ENCODE results near the gene AVPR2.

Gene AVPR2

DNA sequence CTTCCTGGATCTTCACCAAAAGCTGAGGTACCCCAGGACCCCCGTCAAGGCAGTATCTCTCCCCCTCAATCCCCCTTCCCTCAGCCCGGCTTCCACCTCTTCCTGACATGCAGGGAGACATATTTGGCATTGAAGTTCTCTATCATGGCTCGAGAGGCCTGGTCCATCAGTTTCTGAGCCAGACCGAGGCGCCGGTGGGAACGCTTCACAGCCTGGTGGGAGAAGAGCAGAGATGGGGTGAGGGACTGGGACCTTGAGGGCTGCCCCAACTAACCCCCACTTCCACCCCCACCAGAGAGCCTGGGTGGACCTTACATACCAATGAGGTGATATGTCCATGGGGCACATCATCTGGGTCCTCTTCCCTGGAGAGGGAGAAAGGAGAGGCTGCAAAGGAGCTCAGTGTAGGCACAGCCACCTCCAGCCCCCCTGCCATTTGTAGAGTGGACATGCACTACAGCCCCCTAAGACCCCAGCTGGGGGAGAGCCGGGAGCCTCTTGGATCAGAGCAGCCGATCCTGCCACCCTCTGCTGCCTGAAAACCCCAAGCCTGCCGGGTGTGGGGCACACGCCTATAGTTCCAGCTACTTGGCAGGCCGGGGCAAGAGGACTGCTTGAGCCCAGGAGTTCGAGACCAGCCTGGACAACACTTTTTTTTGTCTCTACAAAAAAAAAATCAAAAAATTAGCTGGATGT lies 27.9 kb downstream of the AVPR2 start:
- no peak for DNase-seq (ENCODE audit: low read depth in 2 of 2)

DNA sequence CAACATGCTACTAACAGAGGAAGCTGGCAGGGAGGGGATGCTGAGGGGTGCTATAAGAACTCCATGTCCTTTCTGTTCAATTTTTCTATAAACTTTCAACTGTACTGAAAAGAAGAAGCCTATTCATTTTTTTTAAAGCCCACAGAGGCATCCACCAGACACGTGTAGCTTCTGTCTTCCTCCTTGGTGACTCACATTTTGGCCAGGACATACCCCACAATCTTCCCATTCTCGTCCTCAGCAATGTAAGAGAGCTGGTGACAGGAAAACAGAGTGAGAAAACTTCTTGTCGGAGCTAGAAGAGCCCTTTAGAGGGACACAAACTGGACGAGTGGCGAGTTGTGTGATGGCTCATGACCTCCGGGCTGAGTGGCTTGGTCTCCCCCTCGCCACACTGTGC lies 29.3 kb downstream of the AVPR2 start:
- no peak for DNase-seq (ENCODE audit: low read depth in 2 of 2)

DNA sequence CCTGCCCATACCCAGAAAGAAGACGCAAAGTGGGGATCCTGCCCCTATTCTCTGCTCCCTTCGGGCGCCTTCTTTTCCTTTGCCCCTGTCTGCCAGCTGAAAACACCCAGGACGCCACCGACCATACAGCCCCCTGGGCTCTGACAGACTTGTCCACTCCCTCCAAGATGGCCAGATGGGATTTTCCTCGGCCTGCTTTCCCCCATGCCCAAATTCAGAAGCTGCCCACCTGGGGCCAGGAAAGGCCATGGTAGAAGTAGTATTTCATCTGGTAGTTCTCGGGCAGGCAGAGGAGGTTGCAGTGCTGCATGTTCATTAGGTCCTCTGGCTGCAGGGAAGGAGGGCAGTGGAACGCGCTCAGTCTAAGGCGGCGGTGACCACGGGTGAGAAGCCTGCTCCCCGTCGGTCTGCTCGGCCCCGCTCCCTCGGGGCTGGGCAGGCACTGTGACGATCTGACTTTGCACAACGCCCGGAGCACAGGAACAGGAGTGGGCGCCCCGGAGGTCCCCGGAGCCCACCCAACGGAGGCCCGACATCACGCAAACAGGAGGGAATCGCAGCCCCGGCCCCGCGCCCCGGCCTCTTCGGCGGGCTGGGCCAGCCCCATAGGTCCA lies 29.8 kb downstream of the AVPR2 start:
- DNase-seq (ENCODE audit: low read depth in 2 of 2): no peak

DNA sequence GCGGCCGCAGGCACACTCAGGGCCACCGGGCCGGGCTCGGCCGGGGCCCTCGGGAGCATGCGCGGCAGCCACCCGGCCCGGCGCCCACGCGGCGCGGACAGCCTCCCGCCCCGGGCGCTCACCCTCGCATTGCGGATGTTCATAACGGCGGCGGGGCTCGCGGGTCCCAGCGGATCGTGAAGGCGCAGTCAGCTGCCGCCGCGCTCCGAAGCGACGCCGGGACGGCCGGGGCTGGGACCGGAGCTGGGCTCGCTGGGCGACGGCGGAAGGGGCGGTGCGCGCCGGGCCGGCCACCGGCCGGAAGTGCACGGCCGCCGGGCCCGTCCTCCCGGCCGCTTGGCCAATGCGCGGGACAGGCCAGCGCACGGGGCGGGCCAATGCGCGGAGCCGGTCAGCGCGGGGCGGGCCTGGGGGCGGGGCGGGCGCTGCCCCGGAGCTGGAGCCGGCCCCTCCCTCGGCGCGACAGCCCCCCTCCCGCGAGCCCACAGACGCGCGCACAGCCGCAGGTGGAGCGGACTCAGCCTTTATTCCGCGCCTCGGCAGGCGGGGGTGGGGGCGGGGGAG lies 30.4 kb downstream of the AVPR2 start, which contains the start of gene NAA10:
Gene NAA10, minus strand, starts transcription at position 276 of the 564 bp plus-strand sequence. Its CDS starts 133 bp downstream, at position 143.
- DNase-seq (ENCODE audit: low read depth in 2 of 2): peak in 1 of 2 donors; percentile 55

DNA sequence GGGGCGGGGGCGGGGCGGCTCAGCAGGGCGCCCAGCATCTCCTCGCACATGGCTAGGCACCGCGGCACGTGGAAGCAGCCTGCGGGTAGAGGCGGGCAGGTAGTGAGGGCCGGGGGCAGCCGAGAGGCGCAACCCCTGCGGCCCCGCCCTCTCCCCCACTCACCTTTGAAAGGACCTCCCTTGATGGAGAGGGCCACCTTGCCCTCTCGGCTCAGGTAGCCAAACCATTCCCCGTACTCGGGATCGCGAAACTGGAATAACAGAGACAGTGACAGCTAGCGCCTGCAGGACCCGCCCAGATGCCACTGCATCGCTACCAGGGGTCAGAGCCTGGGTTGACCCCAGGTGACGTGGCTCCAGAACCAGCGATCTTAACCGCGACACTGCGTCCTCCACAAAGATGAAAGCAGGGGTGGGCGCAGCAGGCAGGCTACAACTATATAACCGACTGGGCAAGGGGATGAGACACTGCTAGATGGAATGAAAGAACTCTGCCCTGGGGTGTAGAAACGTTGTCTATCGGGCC lies 30.9 kb downstream of the AVPR2 start:
- no peak for DNase-seq (ENCODE audit: low read depth in 2 of 2)

DNA sequence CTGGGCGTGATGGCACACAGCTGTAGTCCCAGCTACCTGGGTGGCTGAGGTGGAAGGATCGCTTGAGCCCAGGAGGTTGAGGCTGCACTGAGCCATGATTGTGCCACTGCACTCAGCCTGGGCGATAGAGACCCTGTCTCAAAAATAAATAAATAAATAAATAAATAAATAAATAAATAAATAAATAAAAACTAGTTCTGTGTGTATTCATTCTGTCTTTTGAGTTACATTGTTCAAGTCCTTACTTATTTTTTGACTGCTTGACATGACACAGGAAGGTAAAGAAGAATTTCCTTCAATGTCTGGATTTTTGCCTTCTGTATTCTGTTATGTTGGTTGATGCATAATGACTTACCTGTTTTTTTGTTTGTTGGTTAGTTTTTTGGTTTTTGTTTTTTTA lies 32.6 kb downstream of the AVPR2 start:
- DNase-seq (ENCODE audit: low read depth in 2 of 2): no peak

DNA sequence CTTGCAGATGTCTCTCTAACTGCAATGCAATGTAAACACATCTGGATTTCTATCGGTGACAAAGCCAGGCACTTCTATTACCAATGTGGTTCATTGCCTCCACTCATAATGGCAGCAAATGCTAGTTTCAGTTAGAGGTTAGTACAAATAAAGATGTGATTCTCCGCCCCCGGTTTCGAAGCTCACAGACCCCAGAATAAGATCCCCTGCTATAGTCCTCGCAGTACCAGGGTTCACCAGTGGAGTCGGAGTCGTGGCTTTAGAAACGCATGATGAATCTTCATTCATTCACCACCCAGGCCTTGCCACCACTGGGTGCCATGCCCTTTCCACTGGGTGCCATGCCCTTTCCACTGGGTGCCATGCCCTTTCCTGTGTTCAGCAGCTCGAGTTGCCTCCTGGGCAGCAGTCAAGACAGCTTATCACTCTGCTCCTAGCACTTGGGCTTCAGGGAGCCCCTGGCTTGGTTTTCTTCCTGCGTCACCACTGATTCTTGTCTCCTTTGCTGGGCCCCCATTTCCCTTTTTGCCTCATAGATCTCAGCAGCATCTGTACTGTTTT lies 33.8 kb downstream of the AVPR2 start:
- DNase-seq (ENCODE audit: low read depth in 2 of 2): no peak

DNA sequence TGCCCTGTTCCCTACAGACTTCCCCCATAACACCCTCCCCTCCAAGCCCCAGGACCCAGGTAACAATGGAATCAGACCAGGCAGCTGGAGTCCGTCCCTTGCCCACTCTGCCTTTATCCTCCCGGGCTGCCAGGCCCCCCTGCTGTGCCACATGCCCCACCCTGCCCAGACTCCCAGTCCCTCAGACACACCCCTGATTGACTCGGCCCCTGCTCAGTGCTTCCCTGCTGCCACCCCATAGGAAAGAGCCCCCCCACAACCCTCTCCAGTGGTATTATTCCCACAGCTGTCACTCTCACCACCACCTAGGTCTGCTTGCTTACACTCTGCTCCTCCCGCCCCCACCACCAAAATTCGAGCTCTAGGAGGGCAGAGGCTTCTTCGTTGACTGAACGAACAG lies 35.1 kb downstream of the AVPR2 start:
- no peak for DNase-seq (ENCODE audit: low read depth in 2 of 2)

DNA sequence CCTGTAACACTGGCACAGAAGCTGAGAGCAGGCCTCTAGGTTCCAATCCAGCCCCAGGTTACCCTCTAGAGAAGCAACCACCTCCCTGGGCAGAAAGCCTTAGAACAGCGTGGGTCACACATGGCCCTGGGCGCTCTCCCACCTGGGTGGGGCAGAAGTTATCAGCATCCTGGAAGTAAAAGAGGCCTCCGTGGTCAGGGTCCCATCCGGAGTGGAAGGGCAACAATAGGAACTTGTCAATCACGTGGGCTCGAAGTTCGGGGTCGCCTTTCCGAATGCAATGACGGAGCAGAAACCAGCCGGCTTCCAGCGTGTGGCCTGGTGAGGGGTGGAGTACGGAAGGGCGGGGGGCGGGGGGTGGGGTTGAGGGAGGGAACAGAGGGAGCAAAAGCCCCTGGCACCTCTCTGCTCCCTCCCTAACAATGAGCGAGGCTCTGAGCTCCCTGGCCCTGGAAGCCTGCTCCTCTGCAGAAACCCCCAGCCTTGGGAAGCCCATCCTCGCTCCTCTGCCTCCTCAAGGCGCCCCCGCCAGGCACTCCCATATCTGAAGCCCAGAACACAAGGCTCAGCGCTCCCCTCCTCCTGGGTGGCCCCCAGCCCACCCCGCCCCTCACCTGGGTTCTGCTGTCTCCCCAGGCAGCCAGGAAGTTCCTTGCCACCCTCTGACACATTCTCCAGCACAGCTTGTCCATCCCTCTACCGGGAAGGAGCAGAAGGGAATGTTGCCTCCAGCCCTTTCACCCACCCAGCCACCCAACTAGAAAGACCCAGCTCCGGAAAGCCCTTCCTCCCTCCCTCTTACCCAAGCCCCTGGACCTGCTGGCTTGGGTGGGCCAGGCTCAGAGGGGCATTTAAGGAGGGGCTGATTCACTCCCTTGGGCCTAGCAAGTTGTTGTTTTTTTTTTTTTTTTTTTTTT lies 37.1 kb downstream of the AVPR2 start:
- no peak for DNase-seq (ENCODE audit: low read depth in 2 of 2)

DNA sequence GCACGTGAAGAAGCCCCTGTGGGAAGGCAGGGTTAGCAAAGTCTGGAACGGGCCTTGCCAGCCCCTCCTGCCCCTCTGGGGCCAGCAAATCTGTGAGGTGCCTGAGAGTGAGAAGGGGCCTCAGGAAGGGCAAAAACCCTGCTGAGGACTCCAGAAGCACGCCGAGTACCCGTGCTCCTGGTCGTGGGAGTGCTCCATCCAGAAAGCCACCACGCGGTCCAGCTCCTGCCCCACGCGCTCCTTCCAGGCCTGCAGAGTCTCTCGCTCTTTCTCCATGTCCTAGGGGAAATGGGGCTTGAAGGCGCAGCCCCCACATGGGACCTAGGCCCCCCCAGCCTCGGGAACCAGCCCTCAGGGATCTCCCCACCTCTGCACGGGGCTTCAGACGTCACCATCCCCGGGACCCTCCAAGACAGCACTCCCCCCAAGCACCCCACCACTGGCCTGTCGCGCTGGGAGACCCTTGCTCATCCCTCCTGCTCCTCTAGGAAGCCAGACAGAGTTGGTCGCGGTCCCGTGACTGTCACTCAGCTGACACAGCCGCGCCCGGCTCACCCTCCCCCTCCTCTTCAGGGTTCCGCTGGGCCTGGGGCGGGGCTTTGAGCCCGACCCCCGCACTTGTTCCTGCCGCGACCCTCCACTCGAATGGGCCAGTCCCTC lies 39.8 kb downstream of the AVPR2 start, which contains the start of gene RENBP:
Gene RENBP, minus strand, starts transcription at position 504 of the 660 bp plus-strand sequence. Its CDS starts 33 bp downstream, at position 471.
- DNase-seq (ENCODE audit: low read depth in 2 of 2): no peak

DNA sequence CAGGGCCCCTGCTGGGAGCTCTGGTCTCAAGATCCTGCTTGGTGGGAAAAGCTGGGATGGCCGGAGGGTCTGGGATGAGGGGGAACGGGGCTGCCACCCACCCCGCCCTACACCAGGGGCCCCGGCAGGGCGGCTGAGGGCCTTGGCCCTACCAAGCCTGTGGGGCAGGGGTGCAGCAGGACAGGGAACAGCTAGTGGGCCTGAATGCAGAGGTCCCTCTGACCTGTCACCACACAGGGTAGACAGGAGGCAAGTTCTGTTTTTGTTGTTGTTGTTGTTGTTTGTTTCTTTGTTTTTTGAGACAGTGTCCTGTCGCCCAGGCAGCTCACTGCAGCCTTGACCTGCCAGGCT lies 40.3 kb downstream of the AVPR2 start:
- DNase-seq (ENCODE audit: low read depth in 2 of 2): no peak

DNA sequence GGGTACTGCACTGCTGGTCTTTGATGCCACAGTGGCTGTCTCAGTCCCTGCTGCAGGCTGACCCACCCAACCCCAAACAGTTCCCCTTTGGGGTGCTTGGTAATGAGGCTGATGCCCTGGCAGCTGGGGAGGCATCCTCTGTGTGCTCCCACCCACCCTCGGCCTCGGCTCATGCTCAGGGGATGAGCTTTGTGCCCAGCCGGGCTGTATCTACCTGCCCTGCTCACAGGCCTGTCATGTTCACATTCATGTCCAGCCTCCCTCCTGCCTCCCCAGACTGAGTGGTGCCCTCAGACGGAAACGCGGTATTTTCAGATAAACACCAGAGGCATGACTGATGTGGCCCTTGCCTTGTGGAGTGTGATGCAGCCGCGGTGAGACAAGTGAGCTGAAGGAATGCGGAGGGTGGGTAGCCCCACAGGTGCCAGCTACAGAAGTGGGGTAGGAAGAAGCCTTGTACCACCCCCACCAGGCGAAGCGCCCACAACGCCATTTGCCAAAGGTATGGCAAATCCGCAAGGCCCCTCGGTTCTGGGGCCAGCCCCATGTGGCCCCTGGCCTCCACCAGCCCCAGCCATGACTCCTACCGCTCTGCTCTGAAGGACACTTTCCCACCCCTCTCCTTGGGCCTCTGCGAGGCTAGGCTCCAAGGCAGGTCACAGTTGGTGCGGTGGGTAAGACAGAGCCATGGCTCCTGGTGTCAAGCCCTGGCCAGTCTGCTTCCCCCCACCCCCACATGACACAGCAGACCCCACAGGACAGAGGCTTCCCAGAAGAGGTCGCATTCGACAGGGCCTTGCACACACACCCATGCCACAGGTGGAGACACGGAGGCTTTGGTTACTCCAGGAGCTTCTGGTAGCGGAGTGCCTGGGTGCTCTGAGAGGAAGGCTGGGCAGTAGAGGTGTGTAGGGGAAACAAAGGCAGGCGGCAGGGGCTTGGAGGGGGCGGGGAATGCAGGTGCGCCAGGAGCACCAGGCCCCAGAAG lies 41.8 kb downstream of the AVPR2 start:
- no peak for DNase-seq (ENCODE audit: low read depth in 2 of 2)

DNA sequence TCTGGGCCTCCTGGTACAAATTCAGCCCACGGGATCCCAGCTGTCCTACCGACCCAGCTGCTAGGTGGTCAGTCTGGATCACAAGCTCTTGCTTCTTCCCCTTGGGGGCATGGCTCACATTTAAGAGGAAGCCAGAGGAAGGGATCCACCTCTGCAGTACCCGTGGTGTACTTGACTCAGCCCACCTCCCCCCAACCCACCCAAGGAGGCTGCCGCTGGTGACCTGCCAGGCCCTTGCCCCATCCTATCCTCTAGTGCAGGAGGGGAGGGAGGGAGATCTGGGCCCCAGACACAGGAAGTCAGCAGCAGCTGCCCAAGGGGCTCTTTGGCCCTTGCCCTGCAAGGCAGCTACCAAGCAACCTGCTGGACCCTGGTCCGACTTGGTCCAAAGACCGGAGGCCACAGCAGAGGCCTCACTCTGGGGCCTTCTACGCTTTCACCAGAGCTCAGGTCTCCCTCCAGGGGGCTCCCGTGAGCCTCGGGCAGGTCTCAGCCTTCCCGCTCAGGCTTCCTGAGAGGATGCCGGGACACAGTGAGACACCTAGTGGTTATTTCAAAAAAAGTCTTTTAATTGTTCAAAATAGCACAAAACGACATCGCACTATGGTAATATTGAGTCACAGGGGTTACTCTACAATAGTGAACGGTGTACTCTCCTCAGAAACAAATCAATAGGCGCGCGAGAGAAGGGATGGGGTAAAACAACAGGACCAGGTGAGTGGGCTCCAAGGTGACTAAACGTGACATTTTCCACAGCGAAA lies 42.7 kb downstream of the AVPR2 start:
- DNase-seq (ENCODE audit: low read depth in 2 of 2): peak; percentile 38 to 57

DNA sequence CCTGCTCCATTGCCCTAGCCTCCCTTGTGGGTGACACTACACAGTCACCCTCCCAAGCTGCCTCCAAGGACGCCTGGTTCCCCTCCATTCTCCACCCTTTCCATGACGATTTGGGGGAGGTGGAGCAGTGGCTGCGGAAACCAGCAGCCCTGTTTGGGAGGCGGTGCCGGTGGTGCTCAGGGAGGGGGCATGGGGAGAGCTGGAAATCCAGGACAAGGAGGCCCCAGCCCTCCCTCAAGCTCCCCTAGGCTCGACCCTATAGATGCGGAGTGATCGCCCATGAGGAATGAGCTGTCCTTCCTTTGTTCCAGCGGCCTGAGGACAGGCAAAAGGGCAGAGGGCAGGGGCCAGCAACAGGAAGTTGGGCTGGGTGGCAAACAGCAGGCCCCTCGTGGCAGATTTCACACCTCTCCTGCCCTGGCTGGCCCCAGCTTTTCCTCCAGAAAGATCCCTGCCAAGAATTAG lies 43.6 kb downstream of the AVPR2 start:
- DNase-seq (ENCODE audit: low read depth in 2 of 2): no peak

DNA sequence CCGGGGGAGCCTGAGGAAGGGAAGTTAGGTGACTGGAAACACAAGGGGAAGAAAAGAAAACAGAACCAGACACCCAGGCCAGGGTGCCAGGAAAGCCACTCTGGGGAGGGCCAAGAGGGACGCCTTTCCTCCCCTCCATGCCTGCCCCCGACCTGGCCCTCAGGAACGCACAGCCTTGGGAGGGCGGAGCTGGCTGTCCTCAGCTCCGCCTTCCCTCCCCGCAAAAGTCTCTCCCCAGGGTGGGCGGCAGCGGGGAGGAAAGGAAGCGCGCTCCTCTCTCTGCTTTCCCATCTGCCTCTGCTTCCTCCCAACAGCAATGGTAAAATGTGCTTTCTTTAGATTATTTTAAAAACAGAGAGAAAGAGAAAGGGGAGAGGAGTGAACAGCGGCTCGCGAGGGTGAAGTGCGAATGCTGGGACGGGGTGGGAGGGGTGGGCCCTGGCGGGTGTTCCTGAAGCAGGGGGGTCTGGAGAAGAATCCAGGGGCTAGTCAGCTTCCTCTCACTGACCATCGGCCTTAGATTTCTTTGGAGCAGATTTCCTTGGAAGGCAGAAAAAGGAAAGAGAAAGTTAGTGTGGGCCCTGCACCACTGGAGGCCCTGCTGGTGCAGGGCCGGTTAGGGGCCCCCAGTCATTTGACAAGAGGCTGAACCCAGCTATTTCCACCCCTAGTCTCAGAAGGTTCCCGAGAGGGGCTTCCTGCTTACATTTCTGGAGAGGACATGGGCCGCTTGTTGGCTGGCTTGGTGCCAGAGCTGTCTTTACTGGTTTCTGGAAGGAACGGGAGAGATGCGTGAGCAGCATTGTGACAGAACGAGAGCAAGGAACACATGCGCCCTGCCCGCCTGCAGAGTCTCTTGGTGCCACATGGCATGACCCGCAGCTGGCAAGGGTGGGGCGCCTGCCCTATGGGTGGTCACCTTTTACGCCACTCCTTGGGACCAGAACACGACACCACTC lies 44.7 kb downstream of the AVPR2 start:
- DNase-seq (ENCODE audit: low read depth in 2 of 2): no peak

DNA sequence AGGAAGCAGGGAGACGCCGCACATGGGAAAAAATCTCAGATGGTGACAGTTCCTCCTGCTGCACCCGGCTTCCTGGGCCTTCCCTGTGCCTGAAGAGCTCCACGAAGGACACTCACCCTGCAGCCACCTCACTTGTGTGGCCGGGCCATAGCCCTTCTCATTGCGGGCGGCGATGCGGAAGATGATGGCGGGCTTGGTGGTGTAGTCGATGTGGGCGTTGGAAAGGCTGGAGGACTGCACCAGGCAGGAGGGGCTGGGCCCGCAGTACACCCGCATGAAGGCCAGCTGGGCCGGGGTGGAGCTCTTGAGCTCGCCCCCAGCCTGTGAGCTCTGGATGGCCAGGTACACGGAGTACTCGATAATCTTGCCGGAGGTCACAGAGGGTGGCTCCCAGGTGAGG lies 45.7 kb downstream of the AVPR2 start:
- DNase-seq (ENCODE audit: low read depth in 2 of 2): no peak

DNA sequence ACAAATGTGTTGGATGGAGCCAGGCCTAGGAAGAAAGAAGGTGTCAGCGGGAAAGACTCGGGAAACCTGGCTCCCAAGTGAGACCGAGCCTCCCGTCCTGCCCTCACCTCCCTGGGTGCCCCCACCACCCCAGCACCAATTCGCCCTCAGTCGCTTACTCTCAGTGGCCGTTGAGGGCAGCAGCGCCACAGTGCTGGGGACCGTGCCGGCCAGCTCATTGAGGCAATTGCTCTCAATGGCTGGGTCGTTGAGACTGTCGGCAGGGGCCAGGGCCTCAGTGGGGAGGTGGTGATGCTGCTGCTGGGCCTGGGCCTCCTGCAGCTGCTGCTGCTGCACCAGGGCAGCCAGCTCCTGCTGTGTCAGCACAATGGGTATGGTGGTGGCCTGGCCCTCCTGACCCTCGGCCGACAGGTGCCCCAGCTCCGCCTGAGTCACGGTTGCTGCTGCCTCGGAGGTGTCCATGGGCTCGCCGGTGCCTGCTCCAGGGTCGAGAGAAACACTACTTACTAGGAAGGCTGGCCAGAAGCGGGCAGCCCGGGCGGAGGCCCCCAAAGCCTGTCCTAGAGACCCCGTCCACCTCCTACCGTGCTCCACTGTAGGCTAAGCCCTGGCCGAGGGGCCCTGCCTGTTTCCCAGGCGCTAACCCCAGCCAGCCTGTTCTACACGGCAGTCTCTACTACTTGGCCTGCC lies 47.4 kb downstream of the AVPR2 start:
- no peak for DNase-seq (ENCODE audit: low read depth in 2 of 2)
